Measurements from ENCODE around the gene OSBPL6. TPM values are rescaled to one million over a fixed set of nuclear protein-coding genes. Genes with fewer than 3 reads are reported as not detected.
"Not testable (repeated sequence)": the region's sequence is repeated elsewhere in the genome, so short reads cannot be mapped to it uniquely, and the experiment has no call there.

Gene OSBPL6
- total RNA-seq, 1 donor from 2014 or later = 6.5 TPM

DNA sequence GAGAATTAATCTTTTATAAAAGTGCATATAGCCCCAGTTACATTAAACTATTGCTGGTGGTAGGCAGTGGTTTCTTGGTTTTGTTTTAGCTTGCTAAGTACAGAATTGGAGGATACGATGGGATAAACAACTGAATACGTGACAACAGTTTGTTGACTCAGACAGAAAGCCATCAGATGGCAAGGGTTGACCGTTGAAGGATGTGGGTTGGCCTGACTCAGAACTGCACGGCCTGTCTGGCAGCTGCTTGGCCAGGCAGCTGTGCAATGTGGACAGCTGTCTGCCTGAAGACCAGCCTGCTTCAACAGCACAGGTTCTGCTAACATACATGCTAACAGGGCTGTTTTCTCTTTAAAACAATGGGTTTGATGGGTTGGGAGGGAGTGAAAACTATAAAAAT lies 210.1 kb downstream of the OSBPL6 start:
- peak; percentile 45 for ATAC-seq

DNA sequence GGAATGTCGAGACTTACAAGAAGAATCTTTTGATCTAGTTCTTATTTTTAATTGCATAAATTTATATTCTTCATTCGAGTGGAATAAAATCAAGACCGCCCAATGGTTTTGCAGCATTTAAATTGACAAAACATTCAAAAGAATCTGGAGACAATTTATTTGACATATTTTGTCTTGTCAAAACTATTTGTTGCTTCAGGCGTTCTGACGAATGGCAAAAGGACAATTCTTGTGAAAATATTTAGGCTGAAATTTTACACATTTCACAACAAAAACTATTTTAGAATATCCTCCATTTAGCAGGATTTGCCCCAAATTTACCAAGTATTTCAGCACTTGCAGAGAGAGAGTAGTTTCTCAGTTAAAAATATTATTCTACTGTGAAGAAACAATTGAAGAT lies 214.9 kb downstream of the OSBPL6 start:
- ATAC-seq = no peak

DNA sequence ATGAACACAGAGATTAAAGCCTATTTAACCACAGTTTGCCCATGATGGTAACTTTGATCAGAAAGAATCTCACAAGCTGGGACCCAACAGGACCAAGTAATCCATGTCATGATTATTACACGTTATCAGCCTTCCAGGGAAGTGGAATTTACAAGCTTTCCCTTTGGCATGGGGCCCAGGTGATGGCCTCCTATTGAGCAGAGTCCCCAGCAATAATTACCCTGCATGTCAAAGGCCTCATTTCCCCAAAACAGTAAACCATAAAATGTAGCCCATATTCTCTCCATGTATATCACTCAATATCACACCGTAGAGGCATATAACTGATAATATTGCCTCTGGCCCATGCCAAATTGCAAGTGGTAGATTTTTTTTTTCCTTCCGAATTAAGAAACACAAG lies 217.7 kb downstream of the OSBPL6 start:
- no peak for ATAC-seq

DNA sequence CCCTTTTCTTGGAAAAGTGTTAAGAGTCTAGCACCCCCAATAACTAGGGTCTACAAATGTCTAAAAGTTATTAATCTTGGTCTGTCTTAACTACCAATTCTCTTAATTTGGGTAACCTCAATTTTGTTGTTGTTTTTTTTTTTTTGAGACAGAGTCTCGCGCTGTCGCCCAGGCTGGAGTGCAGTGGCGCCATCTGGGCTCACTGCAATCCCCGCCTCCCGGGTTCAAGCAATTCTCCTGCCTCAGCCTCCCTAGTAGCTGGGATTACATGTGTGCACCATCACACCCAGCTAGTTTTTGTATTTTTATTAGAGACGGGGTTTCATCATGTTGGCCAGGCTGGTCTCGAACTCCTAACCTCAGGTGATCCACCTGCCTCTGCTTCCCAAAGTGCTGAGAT lies 218.1 kb downstream of the OSBPL6 start:
- not testable (repeated sequence) for ATAC-seq

DNA sequence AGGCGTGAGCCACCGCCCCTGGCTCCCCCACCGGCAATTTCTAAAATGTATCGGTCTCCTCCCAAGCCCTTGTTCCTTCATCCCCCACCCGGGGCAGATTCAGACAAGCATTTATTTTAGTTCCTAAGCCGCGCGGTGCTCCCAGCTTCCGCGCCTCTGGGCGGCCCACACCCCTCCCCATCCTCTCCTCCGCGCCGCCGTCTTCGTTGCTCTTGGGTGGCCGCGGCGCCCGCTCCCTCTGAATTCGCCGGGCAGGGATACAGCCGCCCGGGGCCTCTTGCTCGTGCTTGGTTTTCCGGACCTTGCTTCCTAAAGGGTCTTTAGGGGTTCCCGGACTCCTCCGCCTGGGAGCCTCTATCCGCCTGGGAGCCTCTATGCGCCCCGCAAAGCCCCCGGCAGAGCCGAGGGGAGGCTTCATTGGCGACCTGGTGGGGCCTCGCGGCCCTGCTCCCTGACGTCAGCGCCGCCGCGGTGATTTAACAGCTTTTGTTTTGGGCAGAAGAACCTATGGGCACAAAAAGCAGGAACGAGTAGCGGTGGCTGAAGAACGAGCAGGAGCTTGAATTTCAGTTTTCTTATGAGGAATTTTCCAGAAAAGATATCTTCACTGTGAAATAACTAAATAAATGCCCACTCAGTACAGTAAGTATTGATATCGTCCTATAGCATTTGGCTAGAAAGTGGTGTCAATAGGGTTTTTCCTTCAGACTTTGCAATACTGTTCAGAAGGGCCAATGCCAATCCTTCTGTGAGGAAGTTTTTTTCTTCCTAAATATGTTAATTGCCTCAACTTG lies 219.4 kb downstream of the OSBPL6 start:
- peak; percentile 74 for ATAC-seq

DNA sequence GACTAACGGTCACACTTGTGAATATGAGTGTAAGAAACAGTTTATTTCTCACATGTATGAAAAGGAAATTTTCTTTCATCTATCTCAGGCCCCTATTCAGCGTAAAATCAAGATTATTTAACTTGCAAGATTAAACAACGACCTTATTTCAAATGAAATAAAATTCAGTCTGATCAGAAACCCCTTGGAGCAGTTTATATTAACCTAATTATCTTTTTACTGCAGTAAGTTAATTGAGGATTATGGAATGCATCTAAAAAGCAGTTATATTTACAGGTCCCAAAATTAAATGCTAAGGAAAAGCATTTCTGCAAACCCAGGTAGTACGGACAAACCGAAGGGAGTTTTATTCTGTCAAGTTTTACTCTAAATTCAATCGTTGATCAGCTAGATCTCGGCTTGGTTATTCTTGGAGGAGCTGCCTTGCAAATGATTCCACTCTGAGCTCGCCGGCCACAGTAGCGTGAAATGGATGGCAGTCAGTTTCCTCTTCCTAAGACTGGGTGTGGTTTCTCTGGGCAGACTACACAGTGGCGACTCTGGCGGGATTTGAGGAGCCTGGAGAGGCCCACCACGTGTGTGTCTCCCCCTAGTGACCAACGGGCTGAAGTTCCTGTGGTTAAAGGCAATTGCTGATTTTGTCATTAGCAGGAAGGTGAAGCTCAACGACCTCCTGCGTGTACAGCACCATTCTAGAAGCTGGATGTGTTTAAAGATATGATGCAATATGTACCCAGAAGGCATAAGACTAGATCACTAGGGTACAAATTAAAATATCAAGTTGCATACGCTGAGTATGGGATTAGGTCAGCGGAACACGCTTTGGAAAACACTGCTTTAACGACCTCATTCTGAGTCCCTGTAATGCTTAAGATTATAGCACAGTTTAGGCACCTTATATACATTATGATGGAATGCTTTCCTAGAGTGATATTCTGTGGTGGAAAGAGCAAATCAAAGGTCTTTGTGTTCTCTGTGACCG lies 220.2 kb downstream of the OSBPL6 start:
- peak; percentile 96 for ATAC-seq

DNA sequence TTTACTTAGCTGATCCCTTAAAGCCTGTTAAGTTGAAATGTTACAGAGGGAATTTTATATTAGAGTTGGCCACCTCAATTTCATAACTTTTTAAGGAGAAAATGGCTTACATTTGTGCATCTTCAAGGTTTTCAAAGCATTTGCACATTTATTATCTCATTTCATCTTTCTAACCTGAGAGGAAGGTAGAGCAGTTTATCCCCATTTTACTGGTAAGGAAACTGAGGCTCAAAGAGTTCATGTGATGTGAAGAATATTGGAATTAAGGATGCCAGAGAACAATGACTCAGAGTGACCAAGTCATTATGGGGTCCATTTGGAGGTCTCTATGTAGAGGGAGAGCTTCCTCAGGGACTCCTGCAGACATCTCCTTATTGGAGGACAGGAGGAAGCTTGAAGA lies 221.7 kb downstream of the OSBPL6 start:
- no peak for ATAC-seq

DNA sequence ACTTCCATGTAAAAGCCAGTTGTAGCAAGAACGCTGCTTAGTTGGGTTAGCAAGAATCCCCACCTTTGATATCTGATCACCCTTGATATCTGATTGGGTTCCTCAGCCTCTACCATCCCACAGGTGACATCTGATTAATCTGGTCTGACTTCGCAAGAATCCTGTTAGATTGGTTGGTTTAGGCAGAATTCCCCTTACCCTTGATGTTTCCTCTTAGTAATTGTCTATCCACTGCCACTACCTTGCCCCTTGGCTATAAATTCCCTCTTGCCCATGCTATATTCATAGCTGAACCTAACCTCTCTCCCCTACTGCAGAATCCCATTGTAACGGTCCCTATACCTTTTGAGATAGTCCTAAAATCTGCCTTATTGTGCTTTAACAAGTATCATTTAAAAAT lies 223.6 kb downstream of the OSBPL6 start:
- no peak for ATAC-seq

DNA sequence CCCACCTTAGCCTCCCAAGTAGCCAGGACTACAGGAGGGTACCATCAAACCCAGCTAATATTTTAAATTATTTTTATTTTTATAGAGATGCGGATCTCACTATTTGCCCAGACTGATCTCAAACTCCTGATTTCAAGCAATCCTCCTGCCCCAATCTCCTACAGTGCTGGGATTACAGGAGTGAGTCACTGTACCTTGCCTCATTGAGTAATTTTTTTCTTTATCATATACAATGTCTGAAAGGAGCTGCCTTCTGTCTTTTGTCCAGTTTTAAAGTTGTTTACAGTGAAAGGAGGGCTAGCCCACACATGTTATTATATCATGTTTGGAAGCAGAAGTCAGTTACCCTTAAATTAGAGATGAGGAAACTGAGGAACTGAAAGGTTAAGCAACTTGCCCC lies 224.1 kb downstream of the OSBPL6 start:
- peak; percentile 47 for ATAC-seq

DNA sequence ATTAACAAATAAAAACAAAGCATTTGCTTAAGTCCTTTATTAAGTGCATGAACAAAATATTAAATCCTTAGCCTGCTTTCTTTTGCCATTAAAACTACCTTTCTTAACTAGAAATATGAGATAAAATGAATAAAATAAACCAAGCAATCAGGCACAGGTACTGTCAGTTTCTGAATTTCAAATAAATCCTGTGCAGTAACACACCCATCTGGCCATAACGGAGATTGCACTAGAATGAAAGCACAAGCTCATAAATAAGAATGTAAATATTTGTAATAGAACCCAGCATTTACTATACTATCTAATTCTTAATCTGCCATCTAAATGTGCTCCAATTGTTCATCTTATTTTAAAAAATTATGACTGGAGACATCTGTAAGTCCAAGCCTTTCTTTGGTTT lies 224.8 kb downstream of the OSBPL6 start:
- ATAC-seq = no peak

DNA sequence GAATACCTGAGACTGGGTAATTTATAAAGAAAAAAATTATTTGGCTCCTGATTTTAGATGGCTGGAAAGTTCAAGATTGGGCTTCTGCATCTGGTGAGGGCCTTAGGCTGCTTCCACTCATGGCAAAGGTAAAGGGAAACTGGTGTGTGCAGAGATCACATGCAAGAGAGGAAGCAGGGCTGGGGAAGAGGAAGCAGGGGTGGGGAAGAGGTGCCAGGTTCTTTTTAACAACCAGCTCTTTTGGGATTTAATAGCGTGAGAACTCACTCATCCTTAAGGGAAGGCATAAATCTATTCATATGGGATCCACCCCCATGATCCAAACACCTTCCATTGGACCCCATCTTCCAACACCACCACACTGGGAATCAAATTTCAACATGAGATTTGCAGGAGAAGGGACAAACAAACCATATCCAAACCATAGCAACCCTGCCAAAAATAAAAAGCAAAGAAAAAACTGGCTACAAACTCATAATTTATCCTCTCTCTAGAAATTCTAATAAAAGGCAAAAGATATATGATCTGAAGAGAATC lies 226.2 kb downstream of the OSBPL6 start:
- no peak for ATAC-seq

DNA sequence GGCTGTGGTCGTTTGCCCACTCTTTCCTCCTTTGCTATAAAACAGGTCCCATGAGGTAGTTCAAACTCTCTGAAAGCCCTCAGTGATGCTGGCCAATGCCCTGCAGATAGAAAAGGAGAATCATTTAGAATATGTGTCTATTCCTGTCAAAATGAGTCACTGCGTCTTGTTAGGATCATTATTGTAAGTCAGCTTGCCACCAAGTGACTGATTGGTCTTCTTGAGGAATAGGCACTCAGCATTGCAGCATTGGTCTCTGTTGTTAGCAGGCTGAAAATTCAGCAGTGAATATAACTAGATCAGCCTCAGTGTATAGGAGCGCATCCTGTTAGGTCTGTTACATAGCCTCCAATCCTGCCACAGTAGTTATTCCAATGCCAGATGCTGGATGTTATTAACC lies 227.8 kb downstream of the OSBPL6 start:
- ATAC-seq = peak; percentile 59

DNA sequence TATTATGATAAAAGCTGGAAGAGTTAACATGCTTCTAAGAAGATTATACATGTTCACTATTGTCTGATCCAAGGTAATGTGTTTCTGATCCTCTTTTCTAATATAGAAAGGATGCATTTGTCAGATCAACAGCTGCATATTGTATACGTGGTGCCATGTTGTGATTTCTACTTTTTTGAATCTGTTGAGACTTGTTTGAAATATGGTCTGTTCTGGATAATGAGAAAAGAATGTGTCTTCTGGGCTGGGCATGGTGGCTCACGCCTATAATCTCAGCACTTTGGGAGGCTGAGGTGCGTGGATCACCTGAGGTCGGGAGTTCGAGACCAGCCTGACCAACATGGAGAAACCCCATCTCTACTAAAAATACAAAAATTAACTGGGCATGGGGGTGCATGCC lies 229.4 kb downstream of the OSBPL6 start:
- not testable (repeated sequence) for ATAC-seq

DNA sequence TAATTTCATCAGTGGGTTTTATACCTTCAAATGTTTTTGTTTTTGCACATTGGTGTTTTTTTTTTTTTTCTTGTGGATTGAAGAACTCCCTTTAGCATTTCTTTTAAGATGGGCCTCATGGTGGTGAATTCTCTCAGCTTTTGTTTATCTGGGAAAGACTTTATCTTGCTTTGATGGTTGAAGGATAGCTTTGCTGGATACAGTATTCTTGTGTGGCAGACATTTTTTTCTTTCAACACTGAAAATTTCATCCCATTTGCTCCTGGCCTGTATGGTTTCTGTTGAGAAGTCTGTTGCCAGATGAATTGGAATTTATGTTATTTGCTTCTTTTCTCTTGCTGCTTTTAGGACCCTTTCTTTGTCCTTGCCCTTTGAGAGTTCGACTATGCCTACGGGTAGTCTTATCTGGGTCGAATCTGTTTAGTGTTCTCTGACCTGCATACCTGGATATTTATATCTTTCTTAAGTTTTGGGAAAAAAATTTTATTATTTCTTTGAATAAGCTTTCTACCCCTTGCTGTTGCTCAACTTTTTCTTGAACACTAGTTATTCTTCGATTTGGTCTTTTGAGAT lies 231.0 kb downstream of the OSBPL6 start:
- ATAC-seq = no peak

DNA sequence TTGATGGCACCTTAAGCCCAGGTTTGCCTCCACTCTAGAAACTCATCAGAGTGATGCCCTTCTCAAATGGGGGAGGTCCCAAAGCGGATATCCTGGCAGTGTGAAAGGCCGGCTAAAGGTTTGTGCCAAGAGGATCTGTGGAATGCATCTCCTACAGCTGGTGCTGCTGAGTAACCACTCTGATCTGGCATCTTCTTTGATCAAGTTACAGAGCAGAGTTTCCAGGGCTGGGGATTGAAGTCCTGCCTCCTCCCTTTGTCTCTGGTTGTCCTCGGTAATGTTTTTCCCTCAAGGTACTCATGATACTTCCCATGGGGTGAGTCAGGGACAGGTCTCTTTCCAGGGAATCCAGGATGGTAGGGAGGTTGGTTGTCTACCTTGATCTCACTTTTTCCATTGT lies 232.1 kb downstream of the OSBPL6 start:
- ATAC-seq = no peak

DNA sequence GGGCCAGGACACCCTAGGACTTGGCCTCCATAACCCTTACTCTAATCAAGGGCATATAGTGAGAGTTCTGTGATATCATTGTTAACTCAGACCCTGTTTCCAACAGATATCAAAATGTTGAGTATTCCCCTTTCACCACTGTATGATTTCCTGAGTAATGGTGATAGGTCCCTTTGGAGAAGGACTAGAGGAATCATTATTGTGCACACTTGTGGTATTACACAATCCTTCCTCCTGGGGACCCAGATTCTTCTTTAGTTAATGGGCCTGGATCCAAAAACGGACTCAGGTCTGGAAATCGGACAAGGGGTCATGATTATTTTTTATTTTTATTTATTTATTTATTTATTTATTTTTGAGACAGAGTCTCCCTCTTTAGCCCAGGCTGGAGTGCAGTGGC lies 233.1 kb downstream of the OSBPL6 start:
- no peak for ATAC-seq

DNA sequence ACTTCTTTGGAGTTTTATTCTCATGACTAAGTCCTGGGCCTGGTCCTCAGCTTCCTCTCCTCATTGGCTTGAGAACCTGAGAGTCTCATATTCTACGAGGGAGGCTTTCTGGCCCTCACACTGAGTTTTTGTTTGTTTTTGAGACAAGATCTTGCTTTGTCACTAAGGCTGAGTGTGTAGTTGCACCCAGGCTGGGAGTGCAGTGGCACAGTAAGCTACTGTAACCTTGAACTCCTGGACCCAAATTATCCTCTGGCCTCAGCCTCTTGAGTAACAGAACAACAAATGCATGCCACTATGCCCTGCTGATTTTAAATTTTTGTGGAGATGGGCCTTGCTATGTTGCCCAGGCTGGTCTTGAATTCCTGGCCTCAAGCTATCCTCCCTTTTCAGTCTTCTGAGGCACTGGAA lies 234.1 kb downstream of the OSBPL6 start:
- ATAC-seq = no peak

DNA sequence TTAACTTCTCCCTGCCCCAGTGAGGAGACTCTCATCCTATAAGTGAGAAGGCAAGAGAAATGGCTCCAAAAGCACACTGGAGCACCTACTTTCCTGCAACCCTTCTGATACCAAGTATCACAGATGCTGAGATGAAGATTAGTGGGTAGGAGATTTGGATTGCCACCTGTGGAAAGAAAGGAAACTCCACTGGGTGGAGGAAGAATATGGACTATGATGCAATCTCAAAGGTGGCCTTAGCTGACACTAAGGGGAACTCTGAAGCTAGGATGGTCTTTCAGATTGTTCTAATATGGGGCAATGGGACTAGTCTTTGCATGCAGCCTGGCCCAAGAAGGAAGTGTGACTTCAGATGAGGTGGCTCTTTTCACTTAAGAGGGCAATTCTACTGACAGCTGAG lies 235.0 kb downstream of the OSBPL6 start:
- no peak for ATAC-seq

DNA sequence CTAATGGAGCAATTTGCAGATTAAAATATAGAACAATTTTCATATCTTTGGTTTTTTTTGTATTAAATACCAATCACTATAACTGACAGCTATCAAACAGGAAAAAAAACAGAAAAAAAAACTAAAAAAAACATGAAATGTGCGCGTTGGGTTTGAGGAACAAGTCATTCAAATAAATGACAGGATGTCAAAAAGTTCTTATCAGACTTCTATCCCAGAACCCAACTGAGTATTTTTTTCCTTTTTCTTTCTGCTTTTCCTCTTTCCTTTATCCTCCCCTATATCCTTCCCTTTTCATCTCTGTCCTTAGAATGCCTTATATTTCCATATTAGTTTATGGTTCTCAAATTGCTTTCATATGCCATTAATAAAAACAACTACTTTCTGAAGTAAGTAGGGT lies 242.3 kb downstream of the OSBPL6 start:
- ATAC-seq = no peak

DNA sequence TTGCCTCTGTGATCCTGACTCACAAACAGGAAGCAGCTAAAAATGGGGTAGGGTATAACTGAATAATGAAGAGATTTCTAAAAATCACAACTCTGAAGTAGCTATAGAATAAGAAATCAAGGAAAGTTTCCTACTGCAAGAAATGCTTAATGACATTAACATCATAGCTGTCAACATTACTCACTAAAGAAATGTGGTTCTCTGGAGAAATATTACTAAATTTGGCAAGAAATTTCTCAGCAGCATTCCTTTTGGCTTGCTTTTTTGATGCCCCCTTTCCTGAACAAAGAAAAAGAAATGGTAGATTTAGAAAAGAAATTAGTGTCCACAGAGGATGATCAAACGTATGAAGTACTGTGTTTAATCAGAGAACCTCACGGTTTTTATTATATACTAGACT lies 247.1 kb downstream of the OSBPL6 start:
- ATAC-seq = no peak

DNA sequence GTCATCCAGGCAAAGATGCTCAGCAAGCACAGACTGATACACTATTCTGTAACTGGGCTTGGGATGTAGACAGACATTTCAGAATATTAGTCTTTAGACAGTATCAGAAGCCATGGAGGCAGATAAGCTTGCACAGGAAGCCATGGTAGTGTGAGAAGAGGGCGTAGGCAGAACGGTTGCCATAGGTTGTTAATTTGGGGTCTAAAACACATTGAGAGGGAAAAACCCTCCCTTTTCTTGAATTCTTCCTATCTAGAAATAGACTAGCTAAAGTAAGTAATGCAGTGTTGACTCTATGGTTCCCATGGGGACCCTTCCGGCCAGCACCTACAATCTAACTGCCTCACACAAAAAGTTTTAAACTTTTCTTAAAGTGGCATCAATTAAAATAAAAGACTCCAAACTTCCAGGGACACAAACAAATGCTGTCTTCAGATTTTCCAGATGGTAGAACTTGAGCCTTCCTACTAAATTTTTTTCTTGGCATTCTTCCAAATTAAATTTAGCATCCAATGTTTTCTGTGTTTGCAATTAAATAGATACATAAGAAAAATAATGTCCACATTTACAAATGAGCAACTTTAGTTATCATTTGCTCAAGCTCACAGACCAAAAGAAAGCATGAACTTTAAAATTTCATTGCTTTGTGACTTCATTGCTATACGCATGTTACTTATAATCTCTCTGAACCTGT lies 254.8 kb downstream of the OSBPL6 start:
- no peak for ATAC-seq
